ENCODE measurements around the gene MT1F. TPM values are rescaled to one million over a fixed set of nuclear protein-coding genes. Genes with fewer than 3 reads are reported as not detected.

MT1F gene
- polyA plus RNA-seq, 3 donors: 10.2 to 21.9 (median 13.6) TPM

- WGBS (ENCODE audit: insufficient coverage): no CpG with 5 or more reads among the region's 3 CpGs
Observed at GRCh38 chr16:56649820-56650219, 7.9 kb upstream of the MT1F start.

DNA sequence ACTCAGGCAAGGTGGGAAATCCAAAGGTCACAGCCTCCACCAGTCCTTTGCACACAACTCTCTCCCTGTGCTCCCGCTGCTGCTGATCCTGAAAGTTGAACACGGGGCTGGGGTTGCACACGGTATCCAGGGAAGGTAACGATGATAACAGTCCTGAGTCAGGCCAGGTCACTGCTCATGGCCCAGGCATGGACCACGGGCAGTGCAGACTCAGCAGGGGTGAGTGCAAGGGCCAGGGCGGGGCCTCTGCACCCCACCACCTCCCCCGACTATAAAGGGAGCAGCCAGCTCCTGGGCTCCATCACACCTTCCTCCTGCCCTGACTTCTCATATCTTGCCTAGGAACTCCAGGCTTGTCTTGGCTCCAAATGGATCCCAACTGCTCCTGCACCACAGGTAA, 6.2 kb upstream of the MT1F start, which contains the start of gene MT1B:
TSS of gene MT1B (plus strand) at position 301 of the 400 bp plus-strand sequence. CDS start at position 369, 68 bp downstream.
- Mint-ChIP-seq H3K4me1 (peaks cover 2% of the 10 kb centered on the region), H3K4me3 (no peak within 1 kb of the TSS), H3K27ac (peak within 1 kb of the TSS in 2 of 7 donors; percentile 33 to 41), H3K27me3 (ENCODE audit: low read depth in 3 of 3) (peaks cover 39 to 57% (median 43%) of the 10 kb centered on the region in 3 donors), H3K36me3 (no peaks in the 10 kb centered on the region), H3K9me3 (peaks cover 0 to 6% (median 0%) of the 10 kb centered on the region in 7 donors)
- Histone ChIP-seq H3K27me3 (ENCODE audit: control insufficient read depth in 2 of 2, insufficient read depth in 2 of 2, low read length in 2 of 2) (peaks cover 12 to 42% of the 10 kb centered on the region in 2 donors), H3K4me1 (ENCODE audit: control insufficient read depth in 1 of 2, insufficient read depth in 2 of 2, low read length in 2 of 2) (no peaks in the 10 kb centered on the region), H3K9me3 (replicated peaks in 1 of 2; ENCODE audit: control insufficient read depth in 1 of 2, insufficient read depth in 1 of 2, low read length in 2 of 2) (peaks cover 0 to 5% of the 10 kb centered on the region in 2 donors), H3K79me2 (ENCODE audit: insufficient read depth, low read length) (no peaks in the 10 kb centered on the region), H3K4me3 (replicated peaks in 1 of 3; ENCODE audit: low read depth in 2 of 3, low read length in 3 of 3) (no peak within 1 kb of the TSS), H2AFZ (ENCODE audit: insufficient read depth, low read depth, low read length, poor library complexity, severe bottlenecking) (no peak within 1 kb of the TSS), H4K20me1 (ENCODE audit: insufficient read depth, low read length) (no peaks in the 10 kb centered on the region), H3K9ac (ENCODE audit: insufficient read depth, low read length, poor library complexity, severe bottlenecking) (no peak within 1 kb of the TSS), H3K36me3 (replicated peaks in 1 of 2; ENCODE audit: control insufficient read depth in 1 of 2, insufficient read depth in 2 of 2, low read length in 2 of 2) (no peaks in the 10 kb centered on the region), H3K4me2 (replicated peaks; ENCODE audit: extremely low read depth, low read length, poor library complexity, severe bottlenecking) (no peak within 1 kb of the TSS), H3K27ac (ENCODE audit: low read depth in 1 of 2, low read length in 2 of 2) (no peak within 1 kb of the TSS)
- 92% methylated on average over 6 of the region's 7 CpGs for WGBS (ENCODE audit: insufficient coverage)
- no peak for TF ChIP-seq CTCF (IDR thresholded peaks at IDR 0.05)
- no peak for DNase-seq
- intact Hi-C loops (cut with micrococcal nuclease): no loop called here

More at GRCh38 chr16:56649820-56650219, 7.9 kb upstream of the MT1F start:
- no peak for DNase-seq
- peaks cover 2% of the 10 kb centered on the region for H3K4me1 Mint-ChIP-seq
- Histone ChIP-seq H3K27ac (ENCODE audit: low read depth in 1 of 2, low read length in 2 of 2) (no peak overlapping the region), H2AFZ (ENCODE audit: insufficient read depth, low read depth, low read length, poor library complexity, severe bottlenecking) (no peak overlapping the region), H3K4me3 (replicated peaks in 1 of 3; ENCODE audit: low read depth in 2 of 3, low read length in 3 of 3) (no peak overlapping the region), H3K9ac (ENCODE audit: insufficient read depth, low read length, poor library complexity, severe bottlenecking) (no peak overlapping the region), H3K9me3 (replicated peaks in 1 of 2; ENCODE audit: control insufficient read depth in 1 of 2, insufficient read depth in 1 of 2, low read length in 2 of 2) (peaks cover 0 to 5% of the 10 kb centered on the region in 2 donors), H4K20me1 (ENCODE audit: insufficient read depth, low read length) (no peaks in the 10 kb centered on the region), H3K4me1 (ENCODE audit: control insufficient read depth in 1 of 2, insufficient read depth in 2 of 2, low read length in 2 of 2) (no peaks in the 10 kb centered on the region), H3K36me3 (replicated peaks in 1 of 2; ENCODE audit: control insufficient read depth in 1 of 2, insufficient read depth in 2 of 2, low read length in 2 of 2) (no peaks in the 10 kb centered on the region), H3K4me2 (replicated peaks; ENCODE audit: extremely low read depth, low read length, poor library complexity, severe bottlenecking) (no peak overlapping the region), H3K79me2 (ENCODE audit: insufficient read depth, low read length) (no peaks in the 10 kb centered on the region), H3K27me3 (ENCODE audit: control insufficient read depth in 2 of 2, insufficient read depth in 2 of 2, low read length in 2 of 2) (peaks cover 27 to 59% of the 10 kb centered on the region in 2 donors)
- TF ChIP-seq CTCF (IDR thresholded peaks at IDR 0.05): no peak
- H3K9me3 Mint-ChIP-seq: peaks cover 0 to 6% (median 0%) of the 10 kb centered on the region in 7 donors
- intact Hi-C loops (cut with micrococcal nuclease): no loop called here
- no peak overlapping the region for H3K4me3 Mint-ChIP-seq
- H3K27ac Mint-ChIP-seq: no peak overlapping the region
- peaks cover 50 to 71% (median 51%) of the 10 kb centered on the region in 3 donors for H3K27me3 Mint-ChIP-seq (ENCODE audit: low read depth in 3 of 3)
- H3K36me3 Mint-ChIP-seq: no peaks in the 10 kb centered on the region

Data from CD14-positive monocyte (primary cell).